HG03378 (cell line): ENCODE measurements around the gene VAMP2.
A peak's percentile ranks its signal among the peaks of the same experiment; 100 is the strongest.

Experiments
- ATAC-seq: cut with Tn5 transposase; IDR thresholded peaks from one replicate; pipeline ENCODE4 v1.9.1; 2021; ENCODE audit warnings: mild to moderate bottlenecking, moderate library complexity; ENCODE audit not compliant: unreplicated experiment

VAMP2 gene

DNA sequence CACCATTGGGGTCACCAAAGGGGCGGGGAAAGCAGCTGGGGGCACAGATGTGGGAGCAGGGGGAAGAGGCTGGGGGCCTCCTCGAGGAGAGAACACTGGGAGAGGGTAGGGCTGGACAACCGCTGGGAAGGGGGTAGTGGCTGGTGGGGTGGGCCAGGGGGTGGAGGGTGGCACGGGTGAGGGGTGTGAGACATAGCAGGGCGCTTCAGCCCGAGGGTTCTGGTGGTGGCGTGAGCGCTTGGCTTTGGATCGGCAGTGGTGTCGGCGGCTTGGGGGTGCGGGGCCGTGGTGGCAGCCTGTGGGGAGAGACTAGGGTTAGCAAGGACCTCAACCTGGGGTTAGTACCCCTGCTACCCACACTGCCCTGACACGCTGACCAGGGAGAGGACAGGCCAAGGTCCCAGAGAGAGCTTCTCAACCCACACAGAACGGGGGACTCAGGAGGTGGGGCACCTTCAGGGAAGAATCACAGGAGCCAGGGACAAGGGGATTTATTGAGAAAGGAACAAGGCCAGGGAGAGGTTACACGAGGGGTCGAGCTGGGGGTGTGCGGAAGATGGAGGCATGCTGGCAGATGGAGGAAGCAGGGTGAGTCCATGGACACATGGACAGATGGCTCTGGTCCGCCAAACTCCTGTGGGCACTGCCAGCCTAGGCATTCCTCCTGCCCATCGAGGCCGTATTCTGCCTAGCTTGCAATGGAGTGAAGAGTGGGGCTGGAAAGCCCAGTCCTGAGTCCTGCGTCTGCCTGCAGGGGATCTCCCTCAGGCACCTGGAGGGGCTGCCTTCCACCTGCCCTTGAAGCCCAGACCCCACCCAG lies 19.0 kb downstream of the VAMP2 start:
- no peak for ATAC-seq

DNA sequence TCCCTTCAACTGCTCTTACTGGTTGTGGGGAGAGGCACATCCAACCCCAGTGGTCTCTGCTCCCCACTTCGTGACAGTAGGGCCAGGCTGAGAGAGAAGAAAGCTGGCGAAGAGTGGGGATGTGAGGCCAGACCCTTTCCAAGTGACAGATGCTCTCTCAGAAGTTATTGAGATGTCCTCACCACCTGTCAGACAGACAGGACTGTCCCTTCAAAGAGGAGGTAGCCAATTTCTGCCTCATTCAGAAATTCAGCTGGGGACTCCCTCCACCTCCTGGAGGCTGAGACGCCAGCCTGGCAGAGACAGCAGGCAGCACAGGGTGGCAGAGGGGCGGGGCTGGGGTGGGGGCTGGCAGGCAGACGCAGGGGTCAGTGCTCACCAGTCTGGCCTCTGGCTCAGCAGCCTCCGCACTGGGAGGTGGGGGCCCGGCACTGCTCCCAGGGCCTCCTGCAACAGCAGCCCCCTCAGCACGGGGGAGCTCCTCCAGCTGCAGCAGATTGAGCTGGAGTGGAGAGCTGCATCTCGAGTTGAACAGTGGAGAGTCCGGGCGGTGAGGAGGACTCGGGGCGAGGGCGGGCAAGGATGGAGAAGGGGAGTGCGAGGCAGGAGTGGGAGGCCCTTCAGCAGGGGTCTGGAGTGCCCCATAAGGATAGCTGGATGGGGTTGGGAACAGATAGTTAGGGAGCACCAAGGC lies 19.7 kb downstream of the VAMP2 start:
- no peak for ATAC-seq

DNA sequence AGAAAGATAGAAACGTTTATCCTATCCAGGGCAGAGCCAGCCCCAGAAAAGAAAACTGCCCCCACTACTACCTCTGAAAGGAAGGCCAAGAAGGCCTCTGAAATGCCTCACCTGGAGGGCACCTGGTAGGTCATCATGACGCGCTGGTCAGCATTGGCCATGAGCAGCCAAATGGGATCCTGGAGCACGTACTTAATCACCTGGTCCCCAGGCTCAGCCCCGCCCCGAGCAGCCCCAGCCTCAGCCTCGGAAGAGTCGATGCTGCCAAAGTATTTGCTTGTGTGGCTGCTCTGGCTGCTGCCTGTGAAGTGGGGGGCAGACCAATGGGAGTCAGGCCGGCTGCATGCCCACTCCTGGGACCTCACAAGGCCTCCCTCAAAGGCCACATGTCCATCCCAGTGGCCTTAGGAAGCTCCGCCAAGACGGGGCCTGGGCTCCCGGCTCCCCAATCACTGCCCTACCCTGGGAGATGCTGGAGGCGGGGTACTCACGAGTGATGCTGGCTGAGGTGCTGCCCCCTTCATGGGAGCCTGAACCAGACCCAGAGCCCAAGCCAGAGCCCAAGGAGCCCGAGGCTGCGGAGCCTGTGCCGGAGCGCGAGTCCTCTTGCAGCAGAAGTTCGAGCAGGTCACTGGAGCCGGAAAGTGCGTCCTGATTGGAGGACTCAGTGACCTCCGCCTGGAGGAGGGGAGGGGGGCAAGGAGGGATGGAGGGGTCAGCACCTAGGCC lies 20.4 kb downstream of the VAMP2 start:
- ATAC-seq, result no peak

DNA sequence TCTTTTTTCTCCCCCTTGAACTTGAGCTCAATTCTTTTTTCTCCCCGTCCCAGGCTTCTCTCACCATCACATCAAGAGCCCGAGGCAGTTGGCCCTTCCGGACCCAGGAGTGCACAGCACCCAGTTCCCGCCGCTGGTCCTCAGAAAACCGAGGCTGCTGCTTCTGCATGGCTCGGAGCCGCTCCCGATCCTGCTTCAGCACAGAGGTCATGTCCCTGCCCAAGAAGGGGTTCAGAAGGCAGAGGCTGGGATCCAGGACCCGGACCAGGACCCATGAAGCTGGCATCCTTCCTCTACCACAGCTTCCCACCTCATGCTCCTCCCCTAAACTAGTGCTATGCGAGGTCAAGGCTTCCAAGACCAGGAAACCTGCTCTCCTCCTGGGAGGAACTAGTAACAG lies 21.0 kb downstream of the VAMP2 start:
- no peak for ATAC-seq

DNA sequence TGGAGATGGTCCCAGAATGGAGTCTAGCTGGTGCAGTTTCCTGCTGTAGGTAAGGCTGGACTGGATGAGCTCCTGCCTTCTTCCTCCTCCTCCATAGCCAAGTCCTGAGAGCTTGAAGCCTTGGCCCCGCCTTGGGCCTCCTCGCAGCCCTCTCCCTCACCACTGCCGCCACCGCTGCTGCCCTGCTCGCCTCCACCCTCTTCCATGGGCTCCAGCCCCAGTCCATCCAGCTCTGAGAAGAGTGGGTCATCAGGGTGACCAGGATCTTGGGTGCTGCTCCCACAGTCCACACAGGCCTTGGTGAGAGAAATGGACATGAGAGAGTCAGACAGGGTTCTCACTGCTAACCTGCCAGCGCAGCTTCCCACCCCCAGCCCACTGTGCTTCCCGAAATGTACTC lies 21.7 kb downstream of the VAMP2 start:
- no peak for ATAC-seq

DNA sequence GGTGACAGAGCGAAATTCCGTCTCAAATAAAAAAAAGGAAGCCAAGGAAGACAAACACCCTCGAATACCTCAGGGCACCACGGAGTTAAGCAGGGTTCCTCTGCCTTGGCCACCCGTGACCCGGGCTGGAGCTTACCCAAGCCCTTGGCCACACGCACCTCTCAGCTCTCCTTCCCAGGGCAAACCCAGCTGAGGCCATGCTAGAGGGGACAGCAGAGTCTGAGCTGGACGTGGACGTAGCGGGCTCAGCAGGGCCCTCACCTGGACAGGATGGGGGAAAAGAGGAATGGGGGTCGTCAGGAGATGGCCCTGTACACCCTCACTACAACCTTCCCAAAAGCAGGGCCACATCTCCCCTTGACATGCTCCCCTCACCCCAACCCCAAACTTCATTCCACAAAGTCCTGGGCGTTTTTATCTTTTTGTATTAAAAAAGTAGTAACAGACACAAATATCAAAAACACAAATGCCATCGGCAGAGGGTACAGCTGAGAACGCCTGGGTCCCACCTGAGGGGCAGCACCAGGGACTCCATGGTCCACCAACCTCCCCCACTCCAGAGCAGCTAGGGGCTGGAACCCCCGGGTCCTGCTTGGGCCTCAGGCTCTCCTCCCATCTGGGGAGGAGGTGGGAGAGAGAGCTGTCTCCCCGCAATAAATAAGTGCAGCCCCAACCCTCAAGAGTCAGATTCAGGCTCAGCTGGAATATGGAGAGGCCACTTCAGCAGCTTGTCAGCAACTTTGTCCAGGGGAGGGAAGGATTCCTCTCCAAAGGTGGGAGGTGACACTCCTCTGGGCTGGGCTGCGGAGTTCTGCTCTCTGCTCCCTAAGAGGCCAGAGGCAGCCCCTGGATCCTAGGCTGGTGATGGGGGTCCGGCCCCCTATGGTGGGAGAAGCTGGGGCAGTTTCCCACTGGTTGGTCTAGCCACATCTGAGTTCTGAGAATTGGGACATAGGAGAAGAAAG lies 22.4 kb downstream of the VAMP2 start:
- ATAC-seq, result no peak

DNA sequence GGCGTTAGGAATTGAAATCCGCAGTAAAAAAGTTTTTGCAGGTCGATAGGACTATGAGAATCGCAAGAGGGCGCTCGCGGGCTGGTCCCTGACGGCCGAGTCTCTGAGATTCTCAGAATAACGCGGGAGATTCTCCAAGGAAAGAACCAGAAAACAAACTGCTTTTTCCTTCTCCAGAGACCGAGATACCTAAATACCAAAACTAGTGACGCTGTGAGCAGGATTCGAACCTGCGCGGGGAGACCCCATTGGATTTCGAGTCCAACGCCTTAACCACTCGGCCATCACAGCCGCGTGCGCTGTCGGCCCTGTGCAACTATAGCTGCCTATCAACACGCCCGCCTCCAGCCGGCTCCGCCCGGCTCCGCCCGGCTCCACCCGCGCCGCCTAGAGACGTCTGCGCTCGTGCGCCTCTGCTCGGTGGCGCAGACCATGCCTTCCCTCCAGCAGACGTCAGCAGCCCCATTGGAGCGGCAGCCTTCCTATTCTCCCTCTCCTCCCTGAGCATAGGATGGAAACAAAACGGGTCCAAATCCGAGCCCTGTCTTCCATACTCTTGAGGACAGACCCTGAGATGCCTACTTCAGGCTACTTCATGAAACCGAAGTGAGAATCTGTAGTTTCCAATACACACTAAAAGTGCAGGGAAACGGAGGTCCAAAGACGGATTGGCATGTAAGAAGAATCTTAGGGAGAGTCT lies 23.9 kb downstream of the VAMP2 start:
- ATAC-seq, result peak; percentile 62

DNA sequence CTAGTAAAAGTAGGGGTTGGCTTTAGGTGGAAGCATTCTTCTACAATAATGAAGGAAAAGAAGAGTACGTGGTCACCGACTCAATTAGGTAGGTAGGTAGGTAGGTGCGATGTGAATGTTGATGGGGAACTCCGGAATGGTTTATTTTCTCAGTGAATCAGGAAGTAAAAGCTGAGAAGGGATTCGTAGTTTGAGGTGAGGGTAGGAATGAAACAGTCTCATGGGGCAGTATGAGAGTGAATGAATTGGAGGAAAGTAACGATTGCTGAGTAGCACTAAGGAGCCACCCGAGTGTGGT lies 24.4 kb downstream of the VAMP2 start:
- ATAC-seq, result no peak

DNA sequence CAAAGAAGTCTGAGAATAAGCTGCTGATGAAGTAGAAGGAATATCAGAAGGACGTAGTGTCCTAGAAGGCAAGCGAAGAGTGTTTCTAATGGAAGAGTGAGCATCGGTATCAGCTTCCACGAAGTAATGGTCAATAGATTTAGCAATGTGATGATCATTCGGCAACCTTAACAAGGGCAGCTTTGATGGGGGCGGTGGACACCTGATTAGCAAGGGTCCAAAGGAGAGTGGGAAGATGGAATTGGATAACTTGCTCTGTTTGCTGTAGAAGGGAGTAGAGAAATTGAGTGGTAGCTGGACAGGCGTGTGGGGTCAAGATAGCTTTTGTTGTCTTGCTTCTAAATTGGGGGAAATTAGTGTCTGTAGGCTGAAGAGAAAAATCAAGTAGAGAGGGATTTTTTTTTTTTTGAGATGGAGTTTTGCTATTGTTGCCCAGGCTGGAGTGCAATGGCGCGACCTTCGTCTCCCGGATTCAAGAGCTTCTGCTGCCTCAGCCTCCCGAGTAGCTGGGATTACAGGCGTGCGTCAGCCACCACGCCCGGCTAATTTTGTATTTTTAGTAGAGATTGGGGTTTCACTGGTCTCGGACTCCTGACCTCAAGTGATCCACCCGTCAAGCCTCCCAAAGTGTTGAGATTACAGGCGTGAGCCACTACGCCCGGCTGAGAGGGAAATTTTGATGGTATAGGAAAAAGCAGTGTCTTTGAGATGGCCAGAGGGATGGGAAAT lies 24.9 kb downstream of the VAMP2 start:
- ATAC-seq, result no peak

DNA sequence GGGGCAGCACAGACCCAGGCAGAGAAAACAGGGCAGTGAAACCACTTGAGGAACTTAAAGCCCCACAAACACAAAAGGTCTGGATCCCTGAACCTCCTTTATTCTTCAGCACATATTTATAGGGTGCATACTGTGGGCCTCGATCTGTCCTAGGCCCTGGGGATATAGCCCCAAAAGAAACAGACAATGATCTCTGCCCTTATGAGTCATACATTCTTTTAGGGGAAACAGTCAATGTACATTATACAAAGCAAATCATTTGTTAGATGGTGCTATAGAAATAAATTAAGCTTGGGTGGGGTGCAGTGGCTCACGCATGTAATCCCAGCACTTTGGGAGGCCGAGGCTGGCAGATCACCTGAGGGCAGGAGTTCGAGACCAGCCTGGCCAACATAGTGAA lies 28.8 kb downstream of the VAMP2 start:
- ATAC-seq, result no peak

DNA sequence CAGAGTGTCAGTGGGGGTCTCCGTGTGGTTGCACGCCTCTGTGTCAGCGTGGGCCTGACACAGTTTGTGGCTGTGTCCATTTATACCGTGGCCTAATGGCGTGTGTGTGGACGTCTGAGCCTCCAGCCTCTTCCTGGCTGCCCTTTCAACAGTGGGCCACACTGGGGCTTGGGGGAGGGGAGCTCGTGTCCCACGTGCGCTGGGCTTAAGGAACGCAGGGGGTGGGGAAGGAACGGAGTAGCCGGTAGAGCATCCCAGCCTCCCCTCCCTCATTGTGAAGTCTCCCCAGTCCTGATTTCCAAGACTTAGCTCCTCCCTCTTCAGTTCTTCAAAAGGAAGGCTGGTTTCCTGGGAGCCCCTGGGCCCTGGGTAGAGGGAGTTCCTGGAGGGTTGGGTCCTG lies 29.3 kb downstream of the VAMP2 start:
- no peak for ATAC-seq

DNA sequence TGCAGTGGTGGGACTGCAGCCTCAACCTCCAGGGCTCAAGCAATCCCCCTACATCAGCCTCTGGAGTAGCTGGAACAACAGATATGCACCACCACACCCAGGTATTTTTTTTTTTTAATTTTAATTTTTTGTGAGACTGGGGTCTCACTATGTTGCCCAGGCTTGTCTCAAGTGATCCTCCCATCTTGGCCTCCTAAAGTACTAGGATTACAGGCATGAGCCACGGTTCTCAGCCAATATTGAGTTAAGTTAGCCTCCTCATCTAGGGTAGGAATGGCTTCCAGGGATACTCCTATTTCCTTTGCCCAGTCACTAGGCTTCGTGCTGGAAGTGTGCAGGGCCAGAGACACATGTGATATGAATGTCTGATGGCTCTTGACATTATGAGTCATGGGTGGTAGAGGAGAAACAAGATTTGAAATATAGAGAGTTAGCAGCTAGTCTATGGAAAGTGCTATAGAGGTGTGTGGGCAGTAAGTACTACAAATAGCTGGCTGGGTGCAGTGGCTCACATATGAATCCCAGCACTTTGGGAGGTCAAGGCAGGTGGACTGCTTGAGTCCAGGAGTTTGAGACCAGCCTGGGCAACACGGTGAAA lies 30.8 kb downstream of the VAMP2 start:
- ATAC-seq, result no peak

DNA sequence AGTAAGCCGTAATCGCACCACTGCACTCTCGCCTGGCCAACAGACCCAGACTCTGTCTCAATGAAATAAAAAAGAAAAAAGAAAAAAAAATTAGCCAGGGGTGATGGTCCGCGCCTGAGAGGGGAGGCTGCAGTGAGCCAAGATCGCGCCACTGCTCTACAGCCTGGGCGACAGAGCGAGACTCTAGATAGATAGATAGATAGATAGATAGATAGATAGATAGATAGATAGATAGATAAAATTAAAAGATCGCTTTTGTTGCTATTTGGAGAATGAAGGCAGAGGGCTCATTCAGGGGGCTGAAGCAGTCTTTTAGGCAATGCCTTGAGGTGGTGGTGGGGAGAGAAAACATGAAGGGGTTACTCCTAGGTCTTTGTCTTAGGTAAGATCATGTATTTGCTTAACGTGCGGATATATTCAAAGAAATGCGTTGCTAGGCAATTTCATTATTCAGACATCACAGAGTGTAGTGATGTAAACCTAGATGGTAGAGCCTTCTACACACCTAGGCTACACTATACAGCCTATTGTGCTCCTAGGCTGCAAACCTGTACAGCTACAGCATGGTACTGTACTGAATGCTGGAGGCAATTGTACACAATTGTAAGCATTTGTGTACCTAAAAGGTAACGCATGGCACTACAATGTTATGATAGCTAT lies 34.5 kb downstream of the VAMP2 start:
- no peak for ATAC-seq

DNA sequence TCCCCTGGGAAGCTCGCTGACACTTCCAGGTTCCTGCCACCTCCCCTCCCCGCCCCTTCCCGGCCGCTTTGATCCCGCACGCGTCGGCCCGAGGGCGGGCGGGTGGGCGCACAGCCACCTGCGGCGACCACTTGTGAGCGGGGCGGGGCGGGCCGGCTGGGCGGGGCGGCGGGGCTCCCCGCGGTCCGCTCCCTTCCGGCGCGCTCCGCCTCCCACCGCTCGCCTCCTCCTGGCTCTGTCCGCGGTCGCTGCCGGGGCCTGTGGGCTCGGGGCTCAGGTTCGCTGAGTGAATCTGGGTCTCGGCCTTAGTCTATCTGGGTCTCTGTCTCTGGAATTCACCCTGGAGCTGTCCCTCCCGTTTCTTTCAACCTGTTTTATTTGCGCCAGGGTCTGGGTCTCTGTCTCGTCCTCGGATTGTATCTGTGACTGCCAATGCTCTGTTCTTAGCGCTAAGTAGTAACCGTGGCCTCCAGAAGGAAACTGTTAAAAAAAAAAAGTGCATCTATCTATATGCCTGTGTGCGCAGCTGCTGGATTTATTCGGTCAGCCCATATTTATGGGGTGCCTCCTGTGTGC lies 36.2 kb downstream of the VAMP2 start:
- no peak for ATAC-seq

DNA sequence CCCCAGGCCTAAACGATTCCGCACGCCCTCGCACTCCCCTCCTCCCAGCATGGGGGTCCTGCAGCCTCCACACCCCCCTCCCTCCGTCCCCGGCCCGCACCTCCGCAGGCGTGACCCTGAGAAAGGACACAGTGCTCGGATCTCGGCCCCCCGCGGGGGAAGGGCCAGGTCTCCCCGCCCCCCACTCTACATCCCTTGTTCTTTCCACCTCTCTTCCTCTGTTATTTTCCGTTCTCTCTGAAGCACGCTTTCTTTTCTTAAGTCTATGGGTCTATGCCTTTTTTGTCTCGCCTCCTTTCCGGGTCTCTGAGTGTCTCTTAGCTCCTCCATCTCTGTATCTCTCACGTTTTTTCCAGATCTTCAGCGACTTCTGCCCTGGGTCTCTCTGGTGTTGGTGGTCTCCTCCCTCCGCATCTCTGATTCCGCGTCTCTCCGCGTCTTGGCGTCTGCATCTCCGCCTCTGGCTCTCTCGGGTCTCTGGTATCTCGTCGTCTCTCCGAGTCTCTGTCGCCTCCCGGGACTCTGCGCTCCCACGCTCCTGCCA lies 36.7 kb downstream of the VAMP2 start:
- ATAC-seq, result no peak

DNA sequence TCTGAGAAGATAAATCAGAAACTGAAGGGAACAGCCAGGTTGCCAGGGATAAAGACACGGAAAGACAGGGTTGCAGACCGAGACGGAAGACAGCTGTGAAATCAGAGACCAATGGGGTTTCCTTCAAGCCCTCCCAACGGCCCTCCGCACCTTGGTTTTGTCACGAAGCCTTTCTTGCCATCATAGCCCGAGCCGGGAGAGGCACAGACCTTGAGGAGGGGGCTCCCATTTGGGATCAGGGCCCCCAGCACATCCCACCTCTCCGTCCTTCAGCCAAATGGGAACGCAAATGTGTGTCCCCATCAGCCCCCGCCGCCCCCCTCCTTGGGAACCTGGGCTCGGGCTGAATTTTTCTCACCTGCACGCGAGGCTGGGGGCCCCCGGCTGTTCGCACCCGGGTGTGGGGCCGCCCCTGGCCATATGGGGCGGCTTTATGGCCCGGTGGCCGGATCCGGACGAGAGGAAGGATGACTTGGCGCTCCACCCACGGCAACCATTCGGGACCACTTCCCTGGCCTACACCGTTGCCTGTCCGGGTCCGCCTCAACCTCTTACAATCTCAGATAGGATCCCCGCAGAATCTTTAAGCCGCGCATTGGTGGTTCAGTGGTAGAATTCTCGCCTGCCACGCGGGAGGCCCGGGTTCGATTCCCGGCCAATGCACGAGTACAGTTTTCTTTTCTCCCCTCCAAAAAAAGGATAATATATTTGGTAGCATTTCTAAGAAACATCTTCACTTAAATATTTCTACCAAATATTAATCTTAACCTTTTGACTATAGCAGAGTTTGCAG lies 37.4 kb downstream of the VAMP2 start:
- no peak for ATAC-seq
